Measurements from ENCODE around the gene NBPF6. TPM values are rescaled to one million over a fixed set of nuclear protein-coding genes. Genes with fewer than 3 reads are reported as not detected.
"Not testable (repeated sequence)": the region's sequence is repeated elsewhere in the genome, so short reads cannot be mapped to it uniquely, and the experiment has no call there.

The NBPF6 gene
- total and polyA plus RNA-seq, 2 donors (not counting 1 experiment from before 2014, with no cell fraction given): not detected

DNA sequence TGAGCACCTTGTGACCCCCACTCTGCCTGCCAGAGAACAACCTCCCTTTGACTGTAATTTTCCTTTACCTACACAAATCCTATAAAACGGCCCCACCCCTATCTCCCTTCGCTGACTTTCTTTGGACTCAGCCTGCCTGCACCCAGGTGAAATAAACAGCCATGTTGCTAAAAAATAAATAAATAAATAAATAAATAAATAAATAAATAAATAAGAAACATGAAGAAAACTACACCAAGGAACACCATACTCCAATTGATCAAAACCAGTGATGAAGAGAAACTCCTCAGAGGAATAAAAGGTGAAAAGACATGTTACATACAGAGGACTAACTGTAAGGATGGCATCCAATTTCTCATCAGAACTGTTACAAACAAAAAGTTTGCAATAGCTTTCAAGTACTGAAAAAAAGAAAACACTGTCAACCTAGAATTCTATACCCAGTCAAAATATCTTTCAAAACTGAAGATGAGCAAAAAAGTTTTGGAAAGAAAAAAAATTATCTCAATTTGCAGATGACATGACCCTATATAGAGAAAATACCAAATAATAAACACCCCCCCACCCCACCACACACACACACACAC lies 28.4 kb downstream of the NBPF6 start:
- peaks cover 2 to 7% (median 6%) of the 10 kb centered on the region in 3 donors for H3K9me3 ChIP-seq (ENCODE audit: control extremely low read depth in 1 of 3, control insufficient read depth in 2 of 3, insufficient read depth in 1 of 3, low read length in 2 of 3)
- H3K4me1 Mint-ChIP-seq: no peaks in the 10 kb centered on the region
- no peak overlapping the region for H3K4me2 ChIP-seq (replicated peaks; ENCODE audit: low read depth, low read length, poor library complexity, severe bottlenecking)
- H3K79me2 ChIP-seq (ENCODE audit: control insufficient read depth, insufficient read depth, low read length): no peaks in the 10 kb centered on the region
- H3K27ac ChIP-seq (ENCODE audit: low read length in 2 of 2): no peak overlapping the region
- H3K27ac Mint-ChIP-seq: no peak overlapping the region
- H3K4me3 ChIP-seq (ENCODE audit: control extremely low read depth in 1 of 5, extremely low read depth in 1 of 5, insufficient read depth in 1 of 5, low read depth in 2 of 5, low read length in 4 of 5): no peak overlapping the region
- peaks cover 0 to 3% (median 2%) of the 10 kb centered on the region in 4 experiments for H3K27me3 ChIP-seq (replicated peaks in 1 of 4; ENCODE audit: control extremely low read depth in 1 of 4, control insufficient read depth in 3 of 4, insufficient read depth in 4 of 4, low read length in 3 of 4)
- H3K9me3 Mint-ChIP-seq (ENCODE audit: insufficient read depth): peaks cover 20% of the 10 kb centered on the region
- no CpG with 5 or more reads among the region's 2 CpGs for WGBS (ENCODE audit: insufficient coverage)
- no peaks in the 10 kb centered on the region for H3K4me1 ChIP-seq (ENCODE audit: control insufficient read depth in 2 of 2, insufficient read depth in 2 of 2, low read length in 2 of 2)
- H3K4me3 Mint-ChIP-seq: no peak overlapping the region
- DNase-seq (no peak), ATAC-seq (ENCODE audit: low read depth) (no peak)
- no peaks in the 10 kb centered on the region for H4K20me1 ChIP-seq (ENCODE audit: control insufficient read depth, insufficient read depth, low read length, poor library complexity, severe bottlenecking)
- ChIA-PET CTCF (no interaction called here), POLR2A (no interaction called here)
- H3K9ac ChIP-seq (ENCODE audit: low read length): no peak overlapping the region
- no peaks in the 10 kb centered on the region for H3K36me3 ChIP-seq (replicated peaks in 1 of 2; ENCODE audit: control extremely low read depth in 1 of 2, control insufficient read depth in 1 of 2, extremely low read depth in 1 of 2, insufficient read depth in 2 of 2, low read length in 1 of 2)
- H3K27me3 Mint-ChIP-seq: peaks cover 45% of the 10 kb centered on the region
- no peak for TF ChIP-seq EZH2 (IDR thresholded peaks at IDR 0.05; ENCODE audit: borderline replicate concordance, insufficient read depth, low read depth, low read length, poor library complexity, severe bottlenecking)
- TF ChIP-seq, protein P1, sequence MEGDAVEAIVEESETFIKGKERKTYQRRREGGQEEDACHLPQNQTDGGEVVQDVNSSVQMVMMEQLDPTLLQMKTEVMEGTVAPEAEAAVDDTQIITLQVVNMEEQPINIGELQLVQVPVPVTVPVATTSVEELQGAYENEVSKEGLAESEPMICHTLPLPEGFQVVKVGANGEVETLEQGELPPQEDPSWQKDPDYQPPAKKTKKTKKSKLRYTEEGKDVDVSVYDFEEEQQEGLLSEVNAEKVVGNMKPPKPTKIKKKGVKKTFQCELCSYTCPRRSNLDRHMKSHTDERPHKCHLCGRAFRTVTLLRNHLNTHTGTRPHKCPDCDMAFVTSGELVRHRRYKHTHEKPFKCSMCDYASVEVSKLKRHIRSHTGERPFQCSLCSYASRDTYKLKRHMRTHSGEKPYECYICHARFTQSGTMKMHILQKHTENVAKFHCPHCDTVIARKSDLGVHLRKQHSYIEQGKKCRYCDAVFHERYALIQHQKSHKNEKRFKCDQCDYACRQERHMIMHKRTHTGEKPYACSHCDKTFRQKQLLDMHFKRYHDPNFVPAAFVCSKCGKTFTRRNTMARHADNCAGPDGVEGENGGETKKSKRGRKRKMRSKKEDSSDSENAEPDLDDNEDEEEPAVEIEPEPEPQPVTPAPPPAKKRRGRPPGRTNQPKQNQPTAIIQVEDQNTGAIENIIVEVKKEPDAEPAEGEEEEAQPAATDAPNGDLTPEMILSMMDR (IDR thresholded peaks at IDR 0.05): no peak
- intact Hi-C loops (cut with micrococcal nuclease): no loop called here
- H2AFZ ChIP-seq (ENCODE audit: insufficient read depth, low read depth, low read length, poor library complexity, severe bottlenecking): no peak overlapping the region

DNA sequence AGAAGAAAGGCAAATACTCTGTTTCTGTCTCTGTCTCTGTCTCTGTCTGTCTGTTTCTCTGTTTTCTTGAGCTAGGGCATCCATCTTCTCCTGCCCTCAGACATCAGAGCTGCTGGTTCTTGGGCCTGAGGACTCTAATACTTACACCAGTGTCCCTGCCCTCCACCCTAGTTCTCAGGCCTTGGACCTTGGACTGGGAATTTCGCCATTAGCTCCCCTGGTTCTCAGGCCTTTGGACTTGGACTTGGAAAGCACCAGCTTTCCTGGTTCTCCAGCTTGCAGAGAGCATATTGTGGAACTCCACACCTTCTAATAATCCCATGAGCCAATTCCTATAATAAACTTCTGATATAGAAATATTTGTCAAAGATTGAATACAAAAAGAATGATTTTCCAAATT lies 32.6 kb downstream of the NBPF6 start:
- Histone ChIP-seq H4K20me1 (ENCODE audit: control insufficient read depth, insufficient read depth, low read length, poor library complexity, severe bottlenecking) (no peaks in the 10 kb centered on the region), H3K27me3 (replicated peaks in 1 of 4; ENCODE audit: control extremely low read depth in 1 of 4, control insufficient read depth in 3 of 4, insufficient read depth in 4 of 4, low read length in 3 of 4) (peaks cover 0 to 3% (median 2%) of the 10 kb centered on the region in 4 experiments), H3K36me3 (replicated peaks in 1 of 2; ENCODE audit: control extremely low read depth in 1 of 2, control insufficient read depth in 1 of 2, extremely low read depth in 1 of 2, insufficient read depth in 2 of 2, low read length in 1 of 2) (no peaks in the 10 kb centered on the region), H3K4me3 (ENCODE audit: control extremely low read depth in 1 of 5, extremely low read depth in 1 of 5, insufficient read depth in 1 of 5, low read depth in 2 of 5, low read length in 4 of 5) (no peak overlapping the region), H2AFZ (ENCODE audit: insufficient read depth, low read depth, low read length, poor library complexity, severe bottlenecking) (no peak overlapping the region), H3K4me1 (ENCODE audit: control insufficient read depth in 2 of 2, insufficient read depth in 2 of 2, low read length in 2 of 2) (no peaks in the 10 kb centered on the region), H3K27ac (ENCODE audit: low read length in 2 of 2) (no peak overlapping the region), H3K79me2 (ENCODE audit: control insufficient read depth, insufficient read depth, low read length) (no peaks in the 10 kb centered on the region), H3K9ac (ENCODE audit: low read length) (no peak overlapping the region), H3K9me3 (ENCODE audit: control extremely low read depth in 1 of 3, control insufficient read depth in 2 of 3, insufficient read depth in 1 of 3, low read length in 2 of 3) (peaks cover 2 to 17% (median 6%) of the 10 kb centered on the region in 3 donors), H3K4me2 (replicated peaks; ENCODE audit: low read depth, low read length, poor library complexity, severe bottlenecking) (no peak overlapping the region)
- intact Hi-C loops (cut with micrococcal nuclease): no loop called here
- peaks cover 20% of the 10 kb centered on the region for H3K9me3 Mint-ChIP-seq (ENCODE audit: insufficient read depth)
- no peaks in the 10 kb centered on the region for H3K4me1 Mint-ChIP-seq
- TF ChIP-seq, protein P1 (IDR thresholded peaks at IDR 0.05): no peak
- TF ChIP-seq EZH2 (IDR thresholded peaks at IDR 0.05; ENCODE audit: borderline replicate concordance, insufficient read depth, low read depth, low read length, poor library complexity, severe bottlenecking): no peak
- peaks cover 27% of the 10 kb centered on the region for H3K27me3 Mint-ChIP-seq
- H3K27ac Mint-ChIP-seq: no peak overlapping the region
- no peak for DNase-seq
- ChIA-PET POLR2A (no interaction called here), CTCF (no interaction called here)
- no peak overlapping the region for H3K4me3 Mint-ChIP-seq
- no peak for ATAC-seq (ENCODE audit: low read depth)
- WGBS (ENCODE audit: insufficient coverage): 50% methylated on average over 1 of the region's 1 CpG

DNA sequence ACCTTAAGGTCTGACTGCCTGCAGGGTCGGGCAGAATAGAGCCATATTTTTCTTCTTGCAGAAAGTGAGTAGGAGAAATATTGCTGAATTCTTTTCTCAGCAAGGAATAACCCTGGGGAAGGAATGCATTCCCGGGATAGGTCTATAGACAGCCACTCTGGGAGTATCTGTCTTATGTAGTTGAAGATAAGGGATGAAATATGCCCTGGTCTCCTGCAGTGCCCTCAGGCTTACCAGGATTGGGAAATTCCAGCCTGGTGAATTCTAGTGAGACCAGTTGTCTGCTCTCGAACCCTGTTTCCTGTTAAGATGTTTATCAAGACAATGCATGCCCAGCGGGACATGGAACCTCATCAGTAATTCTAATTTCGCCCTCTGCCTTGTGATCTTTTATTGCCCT lies 35.8 kb downstream of the NBPF6 start:
- H3K4me3 ChIP-seq (ENCODE audit: control extremely low read depth in 1 of 5, extremely low read depth in 1 of 5, insufficient read depth in 1 of 5, low read depth in 2 of 5, low read length in 4 of 5); H3K27me3 ChIP-seq (replicated peaks in 1 of 4; ENCODE audit: control extremely low read depth in 1 of 4, control insufficient read depth in 3 of 4, insufficient read depth in 4 of 4, low read length in 3 of 4); H3K4me3 Mint-ChIP-seq; H3K27ac ChIP-seq (ENCODE audit: low read length in 2 of 2); H3K9ac ChIP-seq (ENCODE audit: low read length); DNase-seq; POLR2A ChIA-PET; H3K36me3 ChIP-seq (replicated peaks in 1 of 2; ENCODE audit: control extremely low read depth in 1 of 2, control insufficient read depth in 1 of 2, extremely low read depth in 1 of 2, insufficient read depth in 2 of 2, low read length in 1 of 2); H4K20me1 ChIP-seq (ENCODE audit: control insufficient read depth, insufficient read depth, low read length, poor library complexity, severe bottlenecking); H3K4me1 Mint-ChIP-seq; H3K79me2 ChIP-seq (ENCODE audit: control insufficient read depth, insufficient read depth, low read length); CTCF ChIA-PET; intact Hi-C loops (cut with micrococcal nuclease); H3K9me3 Mint-ChIP-seq (ENCODE audit: insufficient read depth); ATAC-seq (ENCODE audit: low read depth); H3K4me1 ChIP-seq (ENCODE audit: control insufficient read depth in 2 of 2, insufficient read depth in 2 of 2, low read length in 2 of 2); H3K4me2 ChIP-seq (replicated peaks; ENCODE audit: low read depth, low read length, poor library complexity, severe bottlenecking); H2AFZ ChIP-seq (ENCODE audit: insufficient read depth, low read depth, low read length, poor library complexity, severe bottlenecking); H3K27ac Mint-ChIP-seq: not testable (repeated sequence)
- 90% methylated on average over 2 of the region's 5 CpGs for WGBS (ENCODE audit: insufficient coverage)
- H3K27me3 Mint-ChIP-seq: peaks cover 17% of the 10 kb centered on the region
- H3K9me3 ChIP-seq (ENCODE audit: control extremely low read depth in 1 of 3, control insufficient read depth in 2 of 3, insufficient read depth in 1 of 3, low read length in 2 of 3): peaks cover 0 to 10% (median 0%) of the 10 kb centered on the region in 3 donors
